Astrocyte (in vitro differentiated cells and primary cell): ENCODE measurements around the gene OXCT1. TPM values are rescaled to one million over a fixed set of nuclear protein-coding genes. Genes with fewer than 3 reads are reported as not detected.

Experiments used
- DNase-seq: peaks from one replicate; pipeline ENCODE4 v3.0.0-alpha.2; 2010; ENCODE audit warnings: low read depth
- FAIRE-seq: peaks from 2 replicates; lab custom pipeline; 2011; peaks lifted over from hg19 to GRCh38; lab: Jason Lieb, UNC
- H2AFZ ChIP-seq: 2 replicates; pipeline ENCODE4 v1.6.0; 2012; ENCODE audit warnings: low read depth, low read length, inconsistent platforms
- H3K27ac ChIP-seq: 2 replicates; pipeline ENCODE4 v1.5.1; 2011; ENCODE audit warnings: low read depth, low read length, inconsistent platforms
- H3K27me3 ChIP-seq: 2 replicates; pipeline ENCODE4 v1.6.0; 2011; ENCODE audit warnings: low read length, inconsistent platforms; ENCODE audit not compliant: insufficient read depth
- H3K36me3 ChIP-seq: 2 replicates; pipeline ENCODE4 v1.5.1; 2011; ENCODE audit warnings: low read length, inconsistent platforms; ENCODE audit not compliant: insufficient read depth
- H3K4me1 ChIP-seq: 2 replicates; pipeline ENCODE4 v1.5.1; 2011; ENCODE audit warnings: low read length, inconsistent platforms; ENCODE audit not compliant: insufficient read depth
- H3K4me2 ChIP-seq: 2 replicates; pipeline ENCODE4 v1.6.0; 2012; ENCODE audit warnings: low read length, inconsistent platforms
- H3K4me3 ChIP-seq: 2 replicates; pipeline ENCODE4 v1.5.1; 2011; ENCODE audit warnings: low read depth, mild to moderate bottlenecking, low read length, inconsistent platforms; ENCODE audit not compliant: insufficient read depth
- H3K79me2 ChIP-seq: 2 replicates; pipeline ENCODE4 v1.6.0; 2012; ENCODE audit warnings: mild to moderate bottlenecking, low read length, inconsistent platforms; ENCODE audit not compliant: insufficient read depth
- H3K9ac ChIP-seq: 2 replicates; pipeline ENCODE4 v1.6.0; 2012; ENCODE audit warnings: mild to moderate bottlenecking, low read length, inconsistent platforms
- H3K9me3 ChIP-seq: 2 replicates; pipeline ENCODE4 v1.5.1; 2012; ENCODE audit warnings: low read depth, mild to moderate bottlenecking, low read length, inconsistent platforms; ENCODE audit not compliant: insufficient read depth
- H4K20me1 ChIP-seq: 2 replicates; pipeline ENCODE4 v1.6.0; 2012; ENCODE audit warnings: low read length, inconsistent platforms; ENCODE audit not compliant: insufficient read depth
- H3K27ac Mint-ChIP-seq: one replicate; pipeline ENCODE4 v1.8.0; 2021; ENCODE audit warnings: mild to moderate bottlenecking, mixed read lengths; ENCODE audit not compliant: unreplicated experiment
- H3K27me3 Mint-ChIP-seq: one replicate; pipeline ENCODE4 v1.8.0; 2021; ENCODE audit warnings: low read depth, mixed read lengths; ENCODE audit not compliant: unreplicated experiment
- H3K36me3 Mint-ChIP-seq: one replicate; pipeline ENCODE4 v1.8.0; 2021; ENCODE audit warnings: low read depth, mixed read lengths; ENCODE audit not compliant: unreplicated experiment
- H3K4me1 Mint-ChIP-seq: one replicate; pipeline ENCODE4 v1.8.0; 2021; ENCODE audit warnings: low read depth, mixed read lengths; ENCODE audit not compliant: unreplicated experiment
- H3K4me3 Mint-ChIP-seq: one replicate; pipeline ENCODE4 v1.8.0; 2021; ENCODE audit warnings: mild to moderate bottlenecking, moderate library complexity, mixed read lengths; ENCODE audit not compliant: unreplicated experiment
- H3K9me3 Mint-ChIP-seq: one replicate; pipeline ENCODE4 v1.8.0; 2021; ENCODE audit warnings: mild to moderate bottlenecking, mixed read lengths; ENCODE audit not compliant: unreplicated experiment
- CTCF ChIP-seq: IDR thresholded peaks from 2 replicates; pipeline ENCODE4 v1.5.1; 2011; ENCODE audit warnings: low read depth, mild to moderate bottlenecking, inconsistent platforms, low read length, moderate library complexity; ENCODE audit not compliant: insufficient read depth
- EZH2 ChIP-seq: IDR thresholded peaks from 2 replicates; pipeline ENCODE4 v1.6.1; 2012; ENCODE audit warnings: mild to moderate bottlenecking, low read length, inconsistent platforms; ENCODE audit not compliant: insufficient read depth
- total RNA-seq: library from RNA; stranded (reverse); gene quantifications from 2 replicates; pipeline ENCODE4 v1.2.1, GENCODE V29; 2021

The OXCT1 gene
- total RNA-seq, 1 donor from 2014 or later = 24.9 TPM

- H3K79me2 ChIP-seq = no peaks in the 10 kb centered on the region
Measured at GRCh38 chr5:41707853-41708603, 162.2 kb downstream of the OXCT1 start.

GRCh38 chr5:41695920-41696582 lies 174.2 kb downstream of the OXCT1 start:
- Mint-ChIP-seq H3K4me3 (no peak overlapping the region), H3K27ac (no peak overlapping the region), H3K27me3 (no peaks in the 10 kb centered on the region), H3K4me1 (no peaks in the 10 kb centered on the region), H3K36me3 (no peaks in the 10 kb centered on the region), H3K9me3 (no peaks in the 10 kb centered on the region)
- no peak overlapping the region for H3K9ac ChIP-seq
- no peaks in the 10 kb centered on the region for H3K36me3 ChIP-seq
- H4K20me1 ChIP-seq = no peaks in the 10 kb centered on the region
- H3K27ac ChIP-seq = no peak overlapping the region
- H3K79me2 ChIP-seq = no peaks in the 10 kb centered on the region
- TF ChIP-seq EZH2 (no peak), CTCF (peak; percentile 21)
- no peak for DNase-seq
- H3K27me3 ChIP-seq = no peaks in the 10 kb centered on the region
- no peak for FAIRE-seq
- H2AFZ ChIP-seq = no peak overlapping the region
- H3K4me2 ChIP-seq = no peak overlapping the region
- no peaks in the 10 kb centered on the region for H3K4me1 ChIP-seq
- no peak overlapping the region for H3K4me3 ChIP-seq
- H3K9me3 ChIP-seq = no peaks in the 10 kb centered on the region

More at GRCh38 chr5:41707853-41708603, 162.2 kb downstream of the OXCT1 start:
- Histone ChIP-seq H4K20me1 (no peaks in the 10 kb centered on the region), H3K27ac (no peak overlapping the region), H3K9me3 (no peaks in the 10 kb centered on the region), H3K4me3 (no peak overlapping the region), H3K27me3 (no peaks in the 10 kb centered on the region), H2AFZ (peak overlapping the region; percentile 38), H3K9ac (no peak overlapping the region), H3K4me2 (no peak overlapping the region), H3K36me3 (no peaks in the 10 kb centered on the region), H3K4me1 (no peaks in the 10 kb centered on the region)
- FAIRE-seq (peak; percentile 62), DNase-seq (peak; percentile 20)
- H3K4me1 Mint-ChIP-seq = peaks cover 7% of the 10 kb centered on the region
- no peaks in the 10 kb centered on the region for H3K9me3 Mint-ChIP-seq
- H3K36me3 Mint-ChIP-seq = no peaks in the 10 kb centered on the region
- no peak overlapping the region for H3K4me3 Mint-ChIP-seq
- H3K27ac Mint-ChIP-seq = no peak overlapping the region
- no peaks in the 10 kb centered on the region for H3K27me3 Mint-ChIP-seq
- TF ChIP-seq EZH2 (no peak), CTCF (peak; percentile 61)
